IMR-90 (cell line): ENCODE measurements around the gene LNP1. TPM values are rescaled to one million over a fixed set of nuclear protein-coding genes. Genes with fewer than 3 reads are reported as not detected.

Experiments
- ATAC-seq: fragments of 200-7000 bp; cut with Tn5 transposase; 2 replicates; pipeline ENCODE4 v1.9.1; 2020; ENCODE audit warnings: low read depth, mild to moderate bottlenecking, moderate library complexity
- BruUV-seq: library from RNA; stranded (reverse); fragments of 400-500 nt; replicated peaks from 2 replicates; lab custom pipeline; 2021; lab: Mats Ljungman, UMichigan
- CTCF ChIA-PET: fragments of 300-600 bp; formaldehyde crosslinking; extraction: SDS; loops from one replicate; lab custom pipeline; 2021; ENCODE audit warnings: antibody characterized with exemption; lab: Yijun Ruan, JAX
- POLR2A ChIA-PET: fragments of 300-600 bp; sonication (Branson Sonifier 250); formaldehyde crosslinking; loops from one replicate; lab custom pipeline; 2022; ENCODE audit warnings: antibody characterized with exemption; ENCODE audit not compliant: unreplicated experiment; lab: Charles Lee
- DNase-seq: peaks from one replicate; pipeline ENCODE4 v3.0.0; 2013
- H2AFZ ChIP-seq: replicated peaks from 2 replicates; pipeline ENCODE3; 2013; ENCODE audit warnings: low read length, mild to moderate bottlenecking; ENCODE audit not compliant: poor library complexity
- H2AK5ac ChIP-seq: 2 replicates; pipeline ENCODE4 v1.6.1; 2013; ENCODE audit warnings: low read depth, low read length, inconsistent platforms
- H2AK9ac ChIP-seq: replicated peaks from 2 replicates; pipeline ENCODE3; 2013; ENCODE audit warnings: mild to moderate bottlenecking, low read depth, low read length, moderate library complexity; ENCODE audit not compliant: poor library complexity
- H2BK120ac ChIP-seq: 2 replicates; pipeline ENCODE4 v1.6.1; 2013; ENCODE audit warnings: low read depth, low read length, inconsistent platforms
- H2BK15ac ChIP-seq: 3 replicates; pipeline ENCODE4 v1.6.1; 2013; ENCODE audit warnings: low read depth, low read length, inconsistent platforms
- H2BK20ac ChIP-seq: 2 replicates; pipeline ENCODE4 v1.6.1; 2013; ENCODE audit warnings: low read depth, mild to moderate bottlenecking, inconsistent platforms, low read length, moderate library complexity
- H2BK5ac ChIP-seq: 2 replicates; pipeline ENCODE4 v1.6.1; 2013; ENCODE audit warnings: mild to moderate bottlenecking, low read depth, low read length, inconsistent platforms; ENCODE audit not compliant: poor library complexity, severe bottlenecking
- H3K14ac ChIP-seq: replicated peaks from 2 replicates; pipeline ENCODE4 v1.6.1; 2013; ENCODE audit warnings: low read depth, low read length, inconsistent platforms
- H3K18ac ChIP-seq: 2 replicates; pipeline ENCODE4 v1.6.1; 2013; ENCODE audit warnings: low read depth, low read length, control low read depth
- H3K23ac ChIP-seq: 2 replicates; pipeline ENCODE4 v1.6.1; 2013; ENCODE audit warnings: low read depth, low read length, inconsistent platforms
- H3K27ac ChIP-seq: 2 replicates; pipeline ENCODE4 v1.5.1; 2013; ENCODE audit warnings: mild to moderate bottlenecking, control low read depth, low read length; ENCODE audit not compliant: insufficient read depth
- H3K27me3 ChIP-seq: 2 replicates; pipeline ENCODE4 v1.6.1; 2013; ENCODE audit warnings: low read length; ENCODE audit not compliant: control insufficient read depth, insufficient read depth
- H3K36me3 ChIP-seq: 2 replicates; pipeline ENCODE4 v1.6.1; 2013; ENCODE audit warnings: low read length, mixed read lengths; ENCODE audit not compliant: control insufficient read depth, insufficient read depth
- H3K4ac ChIP-seq: 2 replicates; pipeline ENCODE4 v1.6.1; 2013; ENCODE audit warnings: low read depth, low read length, inconsistent platforms
- H3K4me1 ChIP-seq: 2 replicates; pipeline ENCODE4 v1.6.1; 2013; ENCODE audit warnings: low read length, mixed read lengths; ENCODE audit not compliant: control insufficient read depth, insufficient read depth
- H3K4me2 ChIP-seq: 2 replicates; pipeline ENCODE4 v1.6.1; 2013; ENCODE audit warnings: low read depth, mild to moderate bottlenecking, control low read depth, low read length, moderate library complexity
- H3K4me3 ChIP-seq: 2 replicates; pipeline ENCODE4 v1.5.1; 2013; ENCODE audit warnings: low read depth, mild to moderate bottlenecking, control low read depth, low read length, moderate library complexity; ENCODE audit not compliant: insufficient read depth
- H3K56ac ChIP-seq: 2 replicates; pipeline ENCODE4 v1.6.1; 2013; ENCODE audit warnings: low read length, inconsistent platforms; ENCODE audit not compliant: insufficient read depth; ENCODE audit errors: extremely low read depth
- H3K79me1 ChIP-seq, 2 experiments: 2 replicates each; pipeline ENCODE4 v1.6.1; 2013; ENCODE audit warnings: low read length in 2 of 2, inconsistent platforms in 1 of 2, low read depth in 1 of 2
- H3K9ac ChIP-seq: 2 replicates; pipeline ENCODE4 v1.6.1; 2013; ENCODE audit warnings: low read depth, low read length, control low read depth
- H3K9me1 ChIP-seq: 2 replicates; pipeline ENCODE4 v1.6.1; 2013; ENCODE audit warnings: low read length, inconsistent platforms; ENCODE audit not compliant: insufficient read depth
- H3K9me3 ChIP-seq: 2 replicates; pipeline ENCODE4 v1.6.1; 2013; ENCODE audit warnings: low read length; ENCODE audit not compliant: control insufficient read depth, insufficient read depth
- H4K20me1 ChIP-seq: 2 replicates; pipeline ENCODE4 v1.6.1; 2013; ENCODE audit warnings: low read length, inconsistent platforms; ENCODE audit not compliant: insufficient read depth
- H4K5ac ChIP-seq: 2 replicates; pipeline ENCODE4 v1.6.1; 2013; ENCODE audit warnings: mild to moderate bottlenecking, low read depth, low read length, control low read depth
- H4K8ac ChIP-seq, 2 experiments: 2 replicates each; pipeline ENCODE4 v1.6.1; 2013; ENCODE audit warnings: low read depth in 2 of 2, low read length in 2 of 2, control low read depth in 1 of 2, inconsistent platforms in 1 of 2
- H4K91ac ChIP-seq: 2 replicates; pipeline ENCODE4 v1.6.1; 2013; ENCODE audit warnings: low read depth, low read length, inconsistent platforms; ENCODE audit not compliant: insufficient read depth
- FOS ChIP-seq: fragments of 150-350 bp; IDR thresholded peaks from 2 replicates; pipeline ENCODE4 v1.6.1; 2016; ENCODE audit warnings: low read depth, low read length
- MAFK ChIP-seq: IDR thresholded peaks from 2 replicates; pipeline ENCODE4 v1.6.1; 2012; ENCODE audit warnings: low read depth, low read length, improper control_type of control experiment
- MXI1 ChIP-seq: IDR thresholded peaks from 2 replicates; pipeline ENCODE4 v1.6.1; 2012; ENCODE audit warnings: low read depth, mild to moderate bottlenecking, low read length, moderate library complexity, borderline replicate concordance
- RFX5 ChIP-seq: IDR thresholded peaks from 2 replicates; pipeline ENCODE4 v1.8.0; 2012; ENCODE audit warnings: low read depth, mild to moderate bottlenecking, low read length, moderate library complexity
- WGBS, 2 experiments: methylation state at CpG; one replicate each; pipeline versions ENCODE4 v1.1.5 to v1.1.7; 2013; ENCODE audit warnings: missing lambda C conversion rate in 2 of 2; ENCODE audit not compliant: insufficient read length in 1 of 2; ENCODE audit errors: extremely low coverage in 2 of 2; 5-methylcytosine and 5-hydroxymethylcytosine counted together
- dilution Hi-C: fragments of 300-500 bp; cut with HindIII; formaldehyde crosslinking; loops from one replicate; pipeline ENCODE4 v1.14.3; 2018; ENCODE audit warnings: low sequenced_read_pairs; ENCODE audit not compliant: unreplicated experiment
- in situ Hi-C: fragments of 300-500 bp; cut with MboI; formaldehyde crosslinking; loops from 3 replicates; pipeline ENCODE4 v1.14.3; 2019; ENCODE audit warnings: low sequenced_read_pairs, inconsistent platforms, mixed read lengths
- intact Hi-C: fragments of 100-400 bp; cut with micrococcal nuclease; formaldehyde crosslinking; loops from 2 replicates; pipeline ENCODE4 v1.10.0; 2022
- polyA plus RNA-seq, 3 experiments: library from polyadenylated mRNA; depleted of rRNA; stranded (reverse); fragments of >200 nt; gene quantifications; 2 replicates each; pipeline ENCODE4 v1.2.3, GENCODE V29; 2012; ENCODE audit warnings: low replicate concordance in 1 of 3
- total RNA-seq: library from RNA; depleted of rRNA; stranded (reverse); fragments of >200 nt; gene quantifications from 2 replicates; pipeline ENCODE4 v1.2.3, GENCODE V29; 2012

Gene LNP1
- total and polyA plus RNA-seq, 2 of the 4 experiments (the other 2 are of a cell fraction), result 2.2 to 2.4 TPM

- ChIA-PET POLR2A (no interaction called here), CTCF (no interaction called here)
- Histone ChIP-seq H3K4me2 (no peak overlapping the region), H3K9ac (no peak overlapping the region), H3K27ac (no peak overlapping the region), H3K14ac (no peak overlapping the region), H2AK9ac (no peak overlapping the region), H3K36me3 (peaks cover 36% of the 10 kb centered on the region), H3K4ac (no peak overlapping the region), H3K18ac (no peak overlapping the region), H3K9me1 (no peaks in the 10 kb centered on the region), H2BK20ac (no peak overlapping the region), H3K23ac (no peak overlapping the region), H2AFZ (no peak overlapping the region), H4K8ac (no peak overlapping the region), H2BK120ac (no peak overlapping the region), H4K91ac (no peak overlapping the region), H3K27me3 (no peaks in the 10 kb centered on the region), H3K56ac (no peak overlapping the region), H3K79me1 (peaks cover 0 to 4% of the 10 kb centered on the region in 2 experiments; a peak in 1 of 4 replicates), H3K4me1 (no peaks in the 10 kb centered on the region), H2BK5ac (no peak overlapping the region), H2BK15ac (no peak overlapping the region), H3K9me3 (no peaks in the 10 kb centered on the region; the same call in 1 of the 2 replicates), H4K20me1 (no peaks in the 10 kb centered on the region), H3K4me3 (no peak overlapping the region), H4K5ac (no peak overlapping the region), H2AK5ac (no peak overlapping the region)
- ATAC-seq (peak; percentile 61), DNase-seq (peak; percentile 71)
- intact Hi-C loops (no loop called here), in situ Hi-C loops (no loop called here), dilution Hi-C loops (no loop called here)
- TF ChIP-seq MXI1, result no peak
- no peak for TF ChIP-seq MAFK
- no peak for TF ChIP-seq RFX5
- no peak for TF ChIP-seq FOS
- BruUV-seq, result no TSS peak
- WGBS, 2 experiments, result no CpG with 5 or more reads among the region's 10 CpGs
Measured at GRCh38 chr3:100352296-100353231, 48.8 kb upstream of the LNP1 start.
